NOMO-1 treated with DMSO at 0.1 percent for 48 hours (cell line): ENCODE measurements around the gene SLC5A7.

Experiments used
- DNase-seq: peaks from one replicate; lab custom pipeline; 2025; ENCODE audit not compliant: unreplicated experiment; lab: John Stamatoyannopoulos, UW

The SLC5A7 gene

DNA sequence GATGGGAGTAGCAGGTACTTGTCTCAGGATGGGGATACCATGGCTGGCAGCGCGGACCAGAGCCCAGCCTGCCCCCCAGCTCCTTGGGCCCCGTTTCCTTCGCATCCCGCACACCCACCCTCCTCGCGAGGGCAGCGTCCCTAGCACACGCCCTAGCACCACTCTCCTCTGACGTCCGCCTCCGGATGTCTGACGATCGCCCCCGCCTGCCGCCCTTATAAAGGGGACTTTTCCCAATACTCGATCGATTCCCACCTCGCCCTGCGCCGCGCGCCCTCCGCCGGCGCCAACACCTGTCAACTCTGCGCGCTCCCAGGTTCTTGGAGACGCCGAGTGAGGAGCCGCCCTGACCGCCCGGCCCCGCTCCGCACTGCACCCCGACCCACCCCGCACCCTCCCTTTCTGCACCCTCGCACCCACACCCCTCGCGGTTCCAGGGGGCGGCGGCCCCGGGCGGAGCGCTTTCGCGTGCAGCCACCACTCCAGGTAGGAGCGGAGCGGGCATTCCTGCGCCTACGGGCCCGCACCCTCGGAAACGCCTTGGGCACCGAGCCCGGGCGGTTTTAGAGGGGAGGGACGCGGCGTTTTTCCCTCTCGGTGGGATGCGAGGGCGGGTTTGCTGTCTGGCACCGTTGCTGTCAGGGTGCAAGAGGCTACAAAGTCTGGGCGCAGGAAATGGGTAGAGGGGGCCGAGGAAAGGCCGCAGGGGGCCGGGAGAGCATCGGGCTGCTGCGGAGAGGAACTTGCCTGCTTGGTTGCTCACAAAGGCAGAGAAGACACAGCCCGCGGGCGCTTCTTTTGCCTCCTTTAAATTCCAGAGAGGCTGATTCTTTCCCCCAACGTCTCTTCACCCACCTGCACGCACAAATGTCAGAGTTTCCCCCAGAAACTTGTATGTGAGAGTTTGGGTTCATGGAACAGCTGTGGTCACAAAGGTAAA is at the start of gene SLC5A7:
Gene SLC5A7 (plus strand): TSS at position 247 of the 940 bp plus-strand sequence. CDS start 1,632 bp downstream, outside the sequence.
- no peak for DNase-seq

DNA sequence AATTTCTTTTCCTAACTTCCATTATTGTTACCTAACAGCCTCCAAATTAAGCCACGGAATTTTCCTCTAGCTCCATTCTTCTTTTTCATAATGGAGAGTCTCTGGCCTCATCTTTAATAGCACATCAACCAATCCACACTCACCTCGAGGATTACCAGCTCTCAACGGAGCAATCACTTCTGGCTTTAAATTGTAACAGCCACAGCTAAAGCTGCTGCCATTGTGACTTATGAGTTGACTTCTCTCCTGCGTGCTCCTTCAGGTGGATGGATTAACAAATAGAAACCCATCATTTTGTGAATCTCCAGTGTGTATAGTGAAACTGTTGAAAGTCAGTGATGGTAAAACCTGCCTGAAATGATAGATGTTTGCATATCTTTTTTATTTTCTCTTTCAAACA is 24.9 kb upstream of the SLC5A7 start:
- DNase-seq = no peak

DNA sequence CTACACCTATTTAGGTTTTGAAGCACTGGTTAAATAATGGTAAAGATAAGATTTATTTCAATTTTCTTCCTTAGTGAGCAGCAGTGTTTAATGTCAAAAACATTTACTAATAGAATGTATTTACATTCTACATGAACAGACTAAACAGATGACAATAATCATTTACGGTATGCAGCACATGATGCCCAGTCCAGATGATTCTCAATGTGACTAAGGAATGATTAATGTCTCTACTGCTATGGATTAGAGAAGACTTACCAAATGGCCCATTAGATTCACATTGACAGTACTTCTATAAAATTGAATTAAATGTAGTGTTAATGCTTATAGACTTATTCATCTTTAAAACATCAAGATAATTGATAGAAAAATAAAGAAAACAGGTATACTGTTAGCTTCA is 22.1 kb upstream of the SLC5A7 start:
- DNase-seq = no peak

DNA sequence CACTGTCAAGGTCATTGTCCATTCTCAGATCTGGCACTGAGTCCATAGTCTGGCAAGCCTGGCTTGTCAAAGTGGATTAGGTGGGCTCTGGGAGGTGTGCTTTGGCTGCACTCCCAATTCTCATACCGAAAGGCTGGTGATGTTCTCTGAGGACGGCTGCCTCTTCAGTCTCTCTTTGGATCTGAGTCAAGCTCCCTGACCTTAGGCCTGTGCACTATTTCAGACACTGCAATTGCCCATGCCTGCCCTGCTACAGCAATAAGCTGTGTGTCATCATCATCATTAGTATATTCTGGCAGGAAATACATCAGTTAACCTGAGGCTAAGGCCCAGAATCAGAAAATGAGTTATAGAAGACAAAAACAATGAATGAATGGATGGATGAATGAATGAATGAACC is 1.6 kb upstream of the SLC5A7 start:
- no peak for DNase-seq

DNA sequence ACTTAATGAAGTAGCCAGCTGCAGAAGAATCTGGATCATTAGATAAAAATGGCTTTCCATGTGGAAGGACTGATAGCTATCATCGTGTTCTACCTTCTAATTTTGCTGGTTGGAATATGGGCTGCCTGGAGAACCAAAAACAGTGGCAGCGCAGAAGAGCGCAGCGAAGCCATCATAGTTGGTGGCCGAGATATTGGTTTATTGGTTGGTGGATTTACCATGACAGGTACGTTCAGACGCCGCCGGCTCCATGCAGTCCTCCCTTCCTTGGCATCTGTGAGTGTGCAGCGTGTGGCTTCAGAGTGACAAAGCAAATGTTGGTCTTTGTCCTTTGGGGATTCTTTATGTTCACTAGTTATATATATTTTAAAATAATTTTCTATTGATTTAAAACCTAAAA is 1.8 kb downstream of the SLC5A7 start:
- DNase-seq = no peak

DNA sequence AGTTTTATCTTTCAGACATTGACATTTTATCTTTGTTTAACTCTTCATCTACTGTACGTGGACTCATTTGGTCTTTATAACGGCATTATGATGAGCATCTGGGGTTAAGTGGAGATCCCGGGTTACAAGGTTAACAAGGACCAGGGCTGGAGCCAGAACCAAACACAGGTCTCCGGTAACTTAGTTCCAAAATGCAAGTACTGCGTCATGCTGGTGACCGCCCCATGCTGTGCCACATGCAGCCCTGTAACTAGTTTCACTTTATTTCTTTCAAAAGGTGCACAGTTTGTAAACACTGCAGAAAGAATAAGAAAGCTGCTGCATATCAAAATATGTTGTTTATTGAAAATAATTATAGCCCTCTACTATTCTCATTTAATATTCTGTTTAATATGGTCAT is 3.1 kb downstream of the SLC5A7 start:
- no peak for DNase-seq

DNA sequence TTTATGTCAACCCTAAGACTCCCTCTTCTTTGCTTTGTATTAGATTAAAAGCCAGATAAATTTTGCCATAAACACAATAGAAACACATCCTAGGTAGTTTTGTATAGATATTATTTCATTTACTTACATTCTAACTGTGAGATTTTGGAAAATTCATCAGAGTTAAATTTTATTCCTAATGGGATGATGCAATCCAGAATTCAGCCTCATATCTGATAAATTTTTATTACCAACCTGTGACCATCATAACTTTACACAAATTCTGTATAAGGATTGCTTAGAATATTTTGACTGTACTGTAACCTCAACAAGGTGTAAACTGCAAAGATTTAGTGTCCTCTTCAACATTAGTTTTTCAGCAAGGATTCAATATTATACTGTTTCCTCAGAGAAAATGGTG is 4.4 kb downstream of the SLC5A7 start:
- no peak for DNase-seq

DNA sequence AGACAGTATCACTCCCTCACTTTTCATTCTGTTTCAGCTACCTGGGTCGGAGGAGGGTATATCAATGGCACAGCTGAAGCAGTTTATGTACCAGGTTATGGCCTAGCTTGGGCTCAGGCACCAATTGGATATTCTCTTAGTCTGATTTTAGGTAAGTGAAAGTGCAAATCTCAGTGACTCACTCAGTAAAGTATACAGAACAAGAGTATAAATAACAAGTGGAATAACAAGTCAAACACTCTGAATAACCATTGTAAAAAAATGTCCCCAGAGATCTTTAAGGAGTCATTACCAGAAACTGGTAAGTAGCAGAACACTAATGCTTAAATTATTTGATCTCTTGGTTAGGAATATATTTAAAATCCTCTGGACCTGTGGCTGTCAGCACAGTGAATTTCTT is 5.7 kb downstream of the SLC5A7 start:
- DNase-seq = no peak

DNA sequence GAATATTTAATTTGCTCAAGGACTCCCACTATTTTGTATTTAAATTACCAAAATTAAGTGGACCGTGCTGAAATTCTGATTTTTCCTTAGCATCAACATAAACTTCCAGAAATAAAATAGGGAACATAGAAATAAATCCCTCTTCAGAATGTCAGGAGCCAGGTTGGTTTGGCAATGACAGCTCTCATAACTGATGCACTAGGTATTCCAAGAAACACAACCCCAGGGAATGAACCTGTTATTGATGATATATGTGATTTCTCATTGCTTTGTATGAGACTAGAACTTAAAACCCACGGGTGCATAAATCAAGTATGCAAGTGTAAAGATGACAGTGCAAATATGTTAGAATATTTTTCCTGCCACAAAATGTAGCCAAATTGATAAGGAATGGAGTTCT is 12.8 kb downstream of the SLC5A7 start:
- DNase-seq = no peak

DNA sequence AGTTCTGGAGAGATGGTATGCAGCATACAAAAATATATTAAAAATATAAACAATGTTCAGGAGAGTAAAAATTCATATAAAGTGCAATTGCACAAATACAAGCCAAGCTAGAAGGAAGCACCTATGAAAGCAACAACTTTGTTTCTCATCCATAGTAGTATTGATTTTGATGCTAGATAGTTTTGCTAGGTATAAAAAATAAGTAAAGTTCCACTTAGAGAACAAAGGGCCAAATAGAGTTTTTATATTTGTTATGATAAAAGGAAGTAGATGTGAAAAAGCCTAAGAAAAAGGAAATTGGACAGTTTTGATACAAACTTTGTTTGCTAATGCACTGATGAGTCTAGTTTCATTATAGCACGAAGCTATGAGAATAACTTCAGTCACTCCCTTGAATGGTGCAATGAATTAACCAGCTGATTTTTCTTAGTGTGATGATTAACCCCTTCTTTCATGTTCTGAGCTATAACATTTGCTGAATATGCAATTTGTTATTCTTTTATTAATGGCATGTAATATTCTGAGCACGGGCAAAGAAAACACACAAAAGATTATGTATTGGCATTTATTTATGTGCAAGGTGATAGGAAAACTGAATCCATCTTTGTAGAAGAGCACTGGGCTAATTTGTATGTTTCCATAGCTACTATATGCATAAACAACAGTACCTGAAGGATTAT is 24.7 kb downstream of the SLC5A7 start:
- no peak for DNase-seq

DNA sequence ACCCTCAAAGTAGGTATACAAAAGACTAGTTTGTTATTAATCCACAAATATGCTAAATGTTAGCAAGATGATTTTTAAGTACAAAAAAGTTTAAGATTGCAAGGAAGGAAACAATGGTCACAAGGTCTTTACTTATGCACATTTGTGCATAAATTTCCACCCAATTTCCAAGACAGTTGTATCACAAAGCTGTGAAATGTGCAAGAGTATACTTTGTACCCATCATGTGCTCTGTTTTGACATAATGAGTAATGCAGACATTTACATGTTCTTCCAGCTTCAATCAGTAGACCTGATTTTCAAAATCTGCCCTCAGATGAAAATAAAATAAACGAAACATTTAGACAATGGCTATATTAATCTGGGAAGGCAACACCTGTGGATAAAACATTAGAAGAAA is 27.0 kb downstream of the SLC5A7 start:
- DNase-seq = no peak

DNA sequence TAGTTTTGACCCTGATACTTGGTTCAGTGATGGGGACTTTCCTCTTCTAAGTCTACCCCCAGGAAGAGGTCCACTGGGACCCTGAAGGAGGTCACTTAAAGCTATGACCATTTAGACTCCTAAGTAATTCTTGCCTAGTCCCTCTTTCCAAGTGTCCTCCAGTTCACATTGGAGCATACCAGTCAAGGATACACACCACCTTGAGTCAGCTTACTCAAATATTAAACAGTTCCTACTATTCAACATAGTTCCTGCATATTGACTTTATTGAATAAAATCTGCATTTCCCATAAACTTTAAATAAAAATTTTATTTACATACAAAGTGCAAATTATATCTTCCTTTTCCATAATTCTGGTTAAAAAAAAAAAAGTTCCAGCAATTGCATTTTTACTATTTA is 36.3 kb downstream of the SLC5A7 start:
- no peak for DNase-seq

DNA sequence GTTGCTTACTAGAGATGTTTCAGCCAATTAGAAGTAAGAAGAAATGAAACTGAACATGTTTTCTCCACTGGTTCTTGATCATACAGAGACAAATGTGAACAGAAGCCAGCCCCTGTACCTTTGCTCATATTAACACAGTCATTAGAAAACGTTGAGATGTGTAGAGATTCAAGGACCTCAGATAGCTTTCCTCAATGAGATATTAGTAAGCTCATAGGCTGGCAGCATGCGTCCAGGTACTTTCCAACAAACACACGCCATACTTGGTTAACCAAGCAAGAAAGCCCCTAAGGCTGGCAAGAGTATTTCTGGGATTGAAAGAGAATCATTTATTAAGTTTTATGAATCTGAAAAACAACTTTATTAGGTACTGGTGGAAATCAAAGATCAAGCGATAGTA is 37.5 kb downstream of the SLC5A7 start:
- no peak for DNase-seq

DNA sequence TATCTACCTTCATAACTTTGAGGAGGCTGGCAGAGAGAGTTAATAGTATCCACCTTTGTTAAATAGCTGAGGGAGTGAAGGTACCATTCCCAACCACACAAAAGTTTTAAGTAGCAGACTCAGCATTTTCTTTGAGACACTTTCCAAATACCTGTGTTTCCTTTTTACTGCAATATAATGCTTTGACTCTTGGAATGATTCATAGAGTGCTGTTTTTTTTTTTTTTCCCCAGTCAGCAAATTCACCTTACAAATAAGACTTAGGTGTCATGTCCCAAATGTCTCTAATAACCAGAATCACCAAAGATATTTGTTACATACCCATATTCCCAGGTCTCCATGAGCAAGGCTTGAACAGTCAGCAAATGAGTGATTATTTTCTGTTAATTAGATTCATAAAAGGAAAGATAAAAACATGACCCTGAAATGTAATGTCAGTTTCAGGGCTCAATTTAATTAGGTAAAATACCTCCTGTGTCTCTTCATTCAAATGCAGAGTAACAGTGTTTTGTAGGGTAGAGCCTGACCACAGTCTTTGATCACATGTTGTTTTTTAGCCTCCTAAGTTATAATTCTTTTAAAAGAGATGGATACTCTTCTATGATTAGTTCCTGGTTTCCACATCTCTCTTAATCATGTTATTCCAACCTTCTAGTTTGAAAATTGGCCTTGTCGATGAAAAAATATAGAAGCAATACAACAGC is 39.9 kb downstream of the SLC5A7 start:
- DNase-seq = no peak

DNA sequence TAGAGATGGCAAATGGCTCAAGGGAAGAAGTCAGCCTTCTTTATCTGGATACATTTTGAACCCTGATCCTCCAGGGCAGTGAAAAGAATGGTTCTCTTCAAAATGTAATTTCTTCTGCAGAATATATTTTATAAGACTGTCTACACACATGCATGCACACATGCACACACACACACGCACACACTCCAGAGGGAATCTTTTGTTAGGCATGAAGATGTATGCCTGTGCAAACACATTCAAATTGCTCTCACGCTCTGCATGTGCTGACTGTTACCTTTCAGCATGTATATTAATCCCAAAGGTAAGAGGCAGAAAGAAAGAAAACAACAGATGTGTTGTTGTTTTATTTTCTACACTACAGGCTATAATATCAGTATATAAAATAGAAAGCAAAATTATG is 43.2 kb downstream of the SLC5A7 start:
- DNase-seq = no peak

DNA sequence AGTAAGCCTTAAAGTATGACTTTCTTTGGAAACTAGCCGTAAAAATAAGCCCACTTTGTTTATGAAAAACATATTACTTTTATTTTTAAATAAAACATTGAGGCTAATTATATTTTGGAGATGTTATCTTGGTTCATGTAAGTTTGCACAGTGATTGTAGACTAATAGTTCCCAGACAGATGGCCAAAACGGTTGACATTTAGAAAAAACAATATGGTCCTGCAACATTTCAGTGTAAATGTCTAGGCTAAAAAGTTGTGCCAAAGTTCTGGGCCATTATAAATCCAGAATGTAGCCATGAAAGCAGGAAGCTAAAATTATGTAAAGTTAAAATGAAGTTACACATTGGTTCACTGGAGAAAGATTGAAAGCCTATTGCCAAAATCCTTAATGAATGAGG is 43.6 kb downstream of the SLC5A7 start:
- DNase-seq = no peak

DNA sequence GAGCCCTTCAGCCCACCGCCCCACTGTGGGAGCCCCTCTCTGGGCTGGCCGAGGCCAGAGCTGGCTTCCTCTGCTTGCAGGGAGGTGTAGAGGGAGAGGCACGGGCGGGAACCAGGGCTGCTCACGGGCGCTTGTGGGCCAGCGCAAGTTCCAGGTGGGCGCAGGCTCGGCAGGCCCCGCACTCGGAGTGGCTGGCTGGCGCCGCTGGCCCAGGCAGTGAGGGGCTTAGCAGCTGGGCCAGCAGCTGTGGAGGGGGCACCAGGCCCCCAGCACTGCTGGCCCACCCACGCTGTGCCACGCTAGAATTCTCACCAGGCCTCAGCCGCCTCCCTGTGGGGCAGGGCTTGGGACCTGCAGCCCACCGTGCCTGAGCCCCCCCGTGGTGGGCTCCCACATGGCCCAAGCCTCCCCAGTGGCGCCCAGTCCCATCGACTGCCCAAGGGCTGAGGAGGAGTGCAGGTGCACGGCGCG is 45.2 kb downstream of the SLC5A7 start:
- DNase-seq = no peak

DNA sequence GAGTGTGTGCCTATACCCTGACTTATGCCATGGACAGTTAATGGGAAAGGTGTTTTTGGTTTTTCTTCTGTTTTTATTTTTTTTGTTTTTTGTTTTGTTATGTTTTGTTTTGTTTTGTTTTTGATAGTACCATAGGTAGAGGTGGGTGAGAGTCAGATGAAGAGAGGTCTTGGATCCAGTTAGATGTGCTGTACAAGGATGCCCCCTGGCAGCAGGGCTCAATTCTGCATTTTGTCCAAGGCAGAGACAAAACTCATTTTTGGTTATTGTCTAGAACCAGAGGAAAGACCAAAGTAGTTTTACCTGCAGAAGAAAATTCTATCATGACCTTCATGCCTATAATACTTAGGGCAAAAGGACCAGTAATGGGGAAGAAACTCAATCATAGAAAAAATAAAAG is 48.5 kb downstream of the SLC5A7 start:
- DNase-seq = no peak

DNA sequence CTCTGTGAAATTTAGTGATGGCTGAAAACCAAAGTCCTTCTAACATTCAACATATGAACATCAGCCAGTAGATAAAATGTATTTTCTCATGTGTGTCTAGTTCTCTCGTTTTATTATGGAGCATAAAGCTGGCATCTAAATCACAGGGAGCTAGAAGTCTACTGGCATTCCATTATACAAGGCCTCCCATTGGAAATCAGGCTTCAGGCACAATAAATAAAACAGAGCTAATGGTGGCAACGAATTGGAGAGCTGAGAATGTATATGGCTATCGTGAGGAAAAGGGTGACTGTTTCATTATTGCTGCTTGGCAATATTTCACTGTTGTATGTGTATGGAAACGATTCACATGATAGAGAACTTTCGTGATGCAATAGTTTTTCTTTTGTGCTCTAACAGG is 62.4 kb downstream of the SLC5A7 start:
- no peak for DNase-seq

DNA sequence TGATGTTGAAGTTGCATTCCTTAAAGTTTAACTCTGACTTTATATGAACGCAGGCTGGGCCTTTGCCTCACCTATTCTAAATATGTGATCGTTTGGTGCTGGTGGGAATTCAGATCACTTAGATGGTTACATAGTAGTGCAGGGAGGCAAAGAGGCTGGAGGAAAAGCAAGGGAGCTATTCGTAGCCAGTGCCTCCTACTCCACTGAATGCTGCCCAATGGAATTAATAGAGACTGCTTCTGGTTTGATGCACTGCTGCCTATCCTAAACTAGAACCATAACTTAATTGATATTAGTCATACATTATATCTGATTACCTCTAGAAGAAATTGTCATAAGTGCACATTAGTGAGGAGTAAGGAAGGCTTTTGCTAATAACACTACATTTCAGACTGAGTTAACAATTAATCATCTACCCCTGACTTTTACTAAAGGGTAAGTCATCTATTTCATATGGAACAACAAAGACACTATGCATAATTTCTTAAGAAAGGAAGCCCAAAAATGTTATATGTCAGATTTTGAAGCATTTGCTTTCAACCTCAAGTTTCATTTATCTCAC is 72.3 kb downstream of the SLC5A7 start:
- DNase-seq = no peak

DNA sequence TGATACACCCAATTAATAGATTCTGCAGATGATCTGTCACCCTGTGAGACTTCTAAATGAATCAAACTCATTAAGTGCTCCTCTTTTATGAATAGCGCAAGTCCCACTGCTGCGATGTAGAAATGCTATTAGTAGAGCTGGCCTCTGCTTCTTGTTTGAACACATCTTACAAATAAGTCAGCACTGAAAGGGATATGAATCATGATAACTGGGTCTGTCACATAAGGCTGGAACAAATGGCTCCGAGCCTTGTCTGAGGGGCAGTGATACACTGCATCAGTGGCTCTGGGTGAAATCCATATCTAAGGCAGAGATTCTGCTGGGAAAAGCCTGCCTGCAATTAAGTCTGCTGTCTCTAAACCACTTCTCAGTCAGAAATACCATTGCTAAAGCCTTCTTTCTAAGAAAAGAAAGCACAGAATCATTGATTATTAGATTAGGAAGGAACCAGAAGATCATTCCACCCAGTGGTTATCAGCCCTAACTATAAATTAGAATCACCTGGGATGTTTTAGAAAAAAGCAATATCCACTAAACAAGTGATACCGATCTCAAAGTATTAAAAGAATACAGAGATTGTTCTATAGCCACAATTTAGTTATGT is 75.2 kb downstream of the SLC5A7 start:
- no peak for DNase-seq
